A204.1 (cell line): ENCODE results near the gene PLD1.

ENCODE experiments used
- FAIRE-seq: peaks from 2 replicates; lab custom pipeline; 2012; peaks lifted over from hg19 to GRCh38; lab: Jason Lieb, UNC

PLD1 gene

DNA sequence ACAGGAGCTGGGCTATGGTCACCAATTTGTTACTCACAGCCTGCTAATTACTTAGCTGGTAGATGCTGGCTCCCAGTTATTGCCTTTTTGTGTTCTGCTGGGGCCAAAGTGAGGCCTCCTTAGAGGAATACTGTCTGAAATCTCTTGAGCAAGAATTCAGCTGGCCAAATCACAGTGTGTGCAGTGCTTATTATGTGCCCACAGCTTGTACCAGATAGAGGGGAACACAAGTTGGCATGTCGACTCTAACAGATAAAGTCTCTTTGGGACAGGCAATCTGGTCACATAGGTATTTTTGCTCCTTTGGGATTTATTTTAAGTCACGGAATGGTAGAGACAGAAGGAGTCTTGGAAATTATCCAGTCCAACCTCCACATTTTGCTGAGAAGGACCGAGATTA is 26.6 kb upstream of the PLD1 start:
- FAIRE-seq, result no peak

GRCh38 chr3:171835613-171836012 is 25.3 kb upstream of the PLD1 start:
- FAIRE-seq, result no peak

- FAIRE-seq, result no peak
These were observed 24.8 kb upstream of the PLD1 start for GRCh38 chr3:171835116-171835515.

- FAIRE-seq, result no peak
These were observed 24.1 kb upstream of the PLD1 start for GRCh38 chr3:171834461-171834801.

DNA sequence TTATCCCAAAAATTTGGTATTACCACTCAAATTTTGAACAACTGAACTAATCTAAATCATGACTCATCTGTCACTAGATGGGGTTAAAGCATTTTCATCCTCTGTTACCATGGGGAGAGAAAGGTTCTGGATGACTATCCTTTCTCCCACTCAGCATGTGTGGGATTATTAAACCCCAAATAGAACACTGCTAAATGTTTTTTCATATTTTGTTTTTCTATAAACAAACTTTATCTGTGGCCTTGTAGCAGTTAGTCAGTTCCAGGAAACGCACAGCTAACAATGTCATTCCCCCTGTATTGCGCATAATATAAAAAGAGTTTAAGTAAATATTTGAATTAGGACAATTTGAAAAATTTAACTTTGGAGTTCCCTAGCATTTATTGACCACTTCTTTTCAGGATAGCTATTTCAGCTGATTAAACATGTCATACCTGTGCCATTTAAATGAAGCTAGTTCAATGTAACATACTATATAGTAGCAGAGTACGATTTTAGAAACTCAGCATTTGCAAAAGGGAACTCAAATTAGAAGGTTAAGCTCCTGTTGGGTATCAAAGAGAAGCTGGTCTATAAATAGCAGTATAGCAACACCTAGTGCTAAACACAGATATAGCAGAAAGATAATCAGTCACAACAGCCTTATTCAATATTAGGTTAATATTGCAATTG is 23.6 kb upstream of the PLD1 start:
- FAIRE-seq, result peak; percentile 54

GRCh38 chr3:171832989-171833388 is 22.7 kb upstream of the PLD1 start:
- FAIRE-seq, result no peak

DNA sequence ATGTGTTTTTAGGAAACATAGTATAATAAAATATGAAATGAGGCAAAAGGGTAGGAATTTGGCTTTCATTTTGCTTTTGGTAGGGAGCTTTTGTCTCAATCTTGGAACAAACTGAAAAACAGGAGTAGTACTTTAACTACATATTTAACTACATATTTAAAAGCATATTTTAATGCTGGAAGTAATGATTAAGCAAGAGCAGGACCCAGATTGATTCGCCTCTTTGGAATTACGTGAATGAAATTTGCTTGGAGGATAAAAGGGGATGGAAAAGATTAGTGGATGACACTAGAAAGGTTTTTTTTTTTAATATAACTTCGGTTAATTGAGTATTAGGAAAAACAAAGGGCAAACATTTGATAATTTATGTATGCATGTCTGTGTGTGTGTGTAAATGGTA is 21.7 kb upstream of the PLD1 start:
- no peak for FAIRE-seq

GRCh38 chr3:171830518-171830875 is 20.2 kb upstream of the PLD1 start:
- FAIRE-seq, result no peak

- no peak for FAIRE-seq
These were observed 19.7 kb upstream of the PLD1 start for GRCh38 chr3:171829841-171830517.

DNA sequence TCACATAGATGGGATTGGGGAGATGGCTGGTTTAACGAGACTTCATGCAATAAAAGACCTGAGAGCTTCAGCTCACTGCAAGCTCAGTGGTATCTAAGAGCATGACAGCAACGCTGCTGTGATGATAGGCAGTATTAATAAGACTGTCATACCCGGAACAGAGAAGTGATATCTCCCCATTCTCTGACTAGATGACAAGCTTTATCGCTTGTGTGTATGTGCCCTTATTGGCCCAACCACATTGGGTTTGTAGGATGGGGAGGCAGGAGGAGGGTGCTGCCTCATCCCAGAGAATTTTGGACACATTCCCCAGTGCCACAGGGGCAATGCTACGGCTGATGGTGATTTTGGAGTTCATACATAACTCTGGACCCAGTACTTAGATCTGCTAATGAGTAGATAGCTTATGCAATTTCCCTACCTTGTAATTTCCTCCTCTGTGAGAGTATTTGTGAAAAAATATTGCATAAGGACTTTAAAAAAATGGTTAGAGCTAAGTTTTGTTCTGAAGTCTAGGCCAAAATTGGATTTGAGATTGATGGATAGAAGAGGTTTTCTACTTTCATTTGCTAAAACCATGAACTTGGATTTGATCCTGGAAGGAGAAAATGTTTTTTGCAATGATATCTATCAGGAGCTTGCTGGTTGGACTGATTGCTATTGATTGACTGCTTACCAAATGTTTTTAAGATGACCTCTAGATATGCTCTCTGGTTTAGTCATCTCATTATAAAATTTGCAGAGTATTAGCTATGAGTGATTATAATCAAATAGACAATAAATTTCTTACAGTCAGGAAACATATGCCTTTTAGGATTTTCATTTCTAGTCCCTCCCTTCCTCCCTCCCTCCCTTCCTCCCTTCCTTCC is 18.9 kb upstream of the PLD1 start:
- no peak for FAIRE-seq

- no peak for FAIRE-seq
These were observed 17.7 kb upstream of the PLD1 start for GRCh38 chr3:171827836-171828458.

- FAIRE-seq, result no peak
These were observed 17.1 kb upstream of the PLD1 start for GRCh38 chr3:171827385-171827784.

- FAIRE-seq, result no peak
These were observed 15.0 kb upstream of the PLD1 start for GRCh38 chr3:171825222-171825828.

GRCh38 chr3:171824824-171825221 is 14.5 kb upstream of the PLD1 start:
- FAIRE-seq, result no peak

DNA sequence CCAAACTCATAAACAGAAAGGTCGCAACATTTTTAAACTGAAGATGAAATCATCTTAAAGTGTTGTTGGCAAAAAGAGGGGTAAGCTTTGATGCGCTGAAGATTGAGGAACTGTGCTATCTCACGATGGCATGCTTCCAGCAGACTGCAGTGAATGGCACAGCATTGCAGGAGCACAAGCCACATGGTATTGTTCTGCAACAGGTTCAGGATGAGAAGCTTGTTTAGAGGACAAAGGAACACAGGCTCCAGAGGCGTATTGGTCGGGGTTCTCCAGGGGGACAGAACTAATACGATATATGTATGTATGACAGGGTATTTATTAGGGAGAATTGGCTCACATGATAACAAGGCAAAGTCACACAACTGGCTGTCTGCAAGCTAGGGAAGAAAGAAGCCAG is 13.8 kb upstream of the PLD1 start:
- FAIRE-seq, result no peak

GRCh38 chr3:171822431-171823106 is 12.3 kb upstream of the PLD1 start:
- FAIRE-seq, result no peak

- FAIRE-seq, result no peak
These were observed 11.6 kb upstream of the PLD1 start for GRCh38 chr3:171821778-171822358.

GRCh38 chr3:171821044-171821443 is 10.8 kb upstream of the PLD1 start:
- FAIRE-seq, result no peak

- no peak for FAIRE-seq
These were observed 7.0 kb upstream of the PLD1 start for GRCh38 chr3:171817074-171817800.

DNA sequence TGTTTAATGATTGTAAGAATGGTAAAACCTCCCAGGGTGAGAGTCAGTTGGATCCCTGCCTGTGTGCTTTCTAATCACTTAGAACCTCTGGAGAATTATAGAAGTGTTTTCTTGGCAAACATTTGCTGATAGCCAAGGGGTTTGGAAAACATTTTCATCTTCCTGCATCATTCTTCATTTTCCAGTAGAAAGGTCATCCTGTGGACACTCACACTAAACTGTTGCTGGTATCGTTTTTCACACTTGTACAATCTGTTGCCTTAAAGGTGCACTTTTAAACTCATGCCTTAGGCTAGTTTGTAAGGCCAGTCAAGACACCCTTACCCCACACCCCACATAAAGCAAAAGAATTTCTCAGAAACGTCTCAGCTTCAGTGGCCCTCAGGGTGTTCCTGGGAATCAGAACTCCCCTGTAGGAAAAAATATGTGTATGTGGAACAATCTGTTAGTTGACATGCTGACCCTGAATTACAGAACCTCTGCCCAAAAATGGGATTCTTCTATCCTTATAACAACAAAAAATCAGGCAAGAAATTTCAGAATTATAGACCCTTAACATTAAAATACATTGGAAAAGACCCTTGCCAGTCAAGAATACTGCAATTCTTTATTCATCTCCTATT is 5.8 kb upstream of the PLD1 start:
- no peak for FAIRE-seq
